ENCODE results near the gene POU3F3.

POU3F3 gene

GRCh38 chr2:104860451-104860790 lies 6.5 kb downstream of the POU3F3 start:
- no peak for DNase-seq (ENCODE audit: low read depth in 2 of 2)

DNA sequence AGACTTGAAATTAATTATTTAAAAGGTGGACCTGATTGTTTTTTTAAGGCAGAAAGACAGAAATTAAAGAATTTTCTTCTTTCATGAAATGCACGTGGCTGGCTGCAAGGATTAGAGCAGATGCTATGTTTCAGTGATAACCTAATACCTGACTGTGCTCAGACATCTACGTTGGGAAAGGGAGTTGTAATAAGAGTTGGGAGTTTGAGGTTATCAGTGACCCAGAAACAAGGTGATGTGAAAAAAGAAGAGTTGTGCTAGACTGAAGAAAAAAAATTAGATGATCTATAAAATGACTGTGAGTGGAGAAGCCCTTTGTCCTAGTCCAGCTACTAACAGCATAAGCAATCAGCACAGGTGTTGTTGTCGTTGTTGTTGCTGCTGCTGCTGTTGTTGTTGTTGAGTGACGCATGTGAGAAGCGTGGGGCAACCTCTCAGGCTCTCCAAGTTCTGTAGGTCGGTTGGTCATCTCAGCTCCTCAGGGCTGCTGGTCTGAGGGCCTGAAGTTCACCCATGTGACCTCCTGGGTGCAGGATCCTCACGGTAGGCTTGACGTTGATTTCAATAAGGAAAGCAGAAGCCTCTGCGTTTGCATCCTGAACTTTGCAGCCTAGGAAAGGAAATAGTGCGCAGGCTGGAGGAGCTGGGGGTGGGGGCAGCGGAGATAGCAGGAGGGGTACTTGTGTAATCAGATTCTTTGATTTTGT lies 7.6 kb downstream of the POU3F3 start:
- no peak for DNase-seq (ENCODE audit: low read depth in 2 of 2)

- no peak for DNase-seq (ENCODE audit: low read depth in 2 of 2)
These were observed 8.4 kb downstream of the POU3F3 start for GRCh38 chr2:104862058-104862941.

- DNase-seq (ENCODE audit: low read depth in 2 of 2): no peak
These were observed 9.2 kb downstream of the POU3F3 start for GRCh38 chr2:104863146-104863467.

GRCh38 chr2:104863468-104864279 lies 9.8 kb downstream of the POU3F3 start:
- no peak for DNase-seq (ENCODE audit: low read depth in 2 of 2)

GRCh38 chr2:104864280-104865095 lies 10.6 kb downstream of the POU3F3 start:
- no peak for DNase-seq (ENCODE audit: low read depth in 2 of 2)

- no peak for DNase-seq (ENCODE audit: low read depth in 2 of 2)
These were observed 11.2 kb downstream of the POU3F3 start for GRCh38 chr2:104865096-104865470.

- no peak for DNase-seq (ENCODE audit: low read depth in 2 of 2)
These were observed 12.4 kb downstream of the POU3F3 start for GRCh38 chr2:104866122-104866864.

DNA sequence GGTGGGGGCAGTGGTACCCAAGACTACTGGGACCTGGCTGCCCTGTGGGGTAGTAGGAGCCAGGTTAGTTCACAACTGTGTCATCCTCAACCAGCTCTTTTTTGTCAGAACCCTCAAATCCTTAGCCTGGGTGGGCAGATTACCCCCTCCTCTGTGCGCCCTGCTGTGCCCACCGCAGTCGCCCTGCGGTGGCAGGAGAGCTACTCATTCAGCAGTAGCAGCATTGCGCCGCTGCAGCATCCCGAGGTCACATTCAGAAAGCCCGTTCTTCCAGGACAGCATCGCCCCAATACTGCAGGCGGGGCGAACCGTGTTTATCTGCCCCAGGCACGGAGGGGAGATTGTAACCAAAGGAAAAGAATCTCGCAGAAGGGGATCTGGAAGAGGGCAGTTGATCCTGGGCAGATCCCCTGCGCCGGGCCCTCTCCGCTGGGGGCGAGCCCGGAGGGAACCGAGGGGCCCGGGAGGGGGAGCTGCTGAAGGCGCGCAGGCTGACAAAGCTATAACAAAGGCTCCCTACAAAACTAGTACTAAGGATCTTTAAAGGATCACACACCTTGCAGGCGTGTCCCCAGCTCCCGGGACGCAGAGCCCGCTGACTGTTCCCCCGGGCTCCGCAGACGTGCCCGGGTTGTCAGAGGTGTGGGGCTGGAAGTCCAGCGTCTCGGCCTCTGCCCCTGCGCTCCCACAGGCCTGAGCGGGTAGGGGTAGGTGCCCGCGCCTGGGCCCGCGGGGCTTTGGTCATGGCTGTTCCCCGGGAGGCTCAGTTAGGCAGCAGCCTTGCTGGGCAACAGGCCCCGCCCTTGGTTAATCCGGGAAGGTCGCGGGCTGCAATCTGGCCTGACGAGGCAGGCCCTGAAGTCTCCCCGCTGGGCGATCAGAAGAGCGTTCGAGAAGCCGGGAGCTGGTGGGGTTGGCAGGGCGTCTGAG lies 13.2 kb downstream of the POU3F3 start:
- DNase-seq (ENCODE audit: low read depth in 2 of 2): no peak

- DNase-seq (ENCODE audit: low read depth in 2 of 2): no peak
These were observed 14.0 kb downstream of the POU3F3 start for GRCh38 chr2:104867813-104868504.

DNA sequence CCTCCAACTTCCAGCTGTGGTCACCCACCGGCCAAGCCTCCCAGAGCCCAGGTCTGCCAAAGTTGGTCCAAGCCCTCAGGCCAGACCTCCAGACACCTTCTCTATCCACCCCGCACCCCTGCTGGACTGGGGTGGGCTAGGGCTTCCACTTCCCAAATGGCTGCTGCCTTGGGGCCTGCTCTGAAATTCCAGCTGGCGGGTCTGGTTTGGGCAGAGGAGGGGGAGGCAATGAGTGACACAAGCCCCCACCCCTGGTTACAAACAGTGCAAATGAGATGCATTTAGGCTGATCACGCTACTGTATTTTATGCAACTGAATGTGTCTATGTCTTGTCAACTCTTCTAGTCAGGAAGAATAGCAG lies 14.6 kb downstream of the POU3F3 start:
- no peak for DNase-seq (ENCODE audit: low read depth in 2 of 2)

DNA sequence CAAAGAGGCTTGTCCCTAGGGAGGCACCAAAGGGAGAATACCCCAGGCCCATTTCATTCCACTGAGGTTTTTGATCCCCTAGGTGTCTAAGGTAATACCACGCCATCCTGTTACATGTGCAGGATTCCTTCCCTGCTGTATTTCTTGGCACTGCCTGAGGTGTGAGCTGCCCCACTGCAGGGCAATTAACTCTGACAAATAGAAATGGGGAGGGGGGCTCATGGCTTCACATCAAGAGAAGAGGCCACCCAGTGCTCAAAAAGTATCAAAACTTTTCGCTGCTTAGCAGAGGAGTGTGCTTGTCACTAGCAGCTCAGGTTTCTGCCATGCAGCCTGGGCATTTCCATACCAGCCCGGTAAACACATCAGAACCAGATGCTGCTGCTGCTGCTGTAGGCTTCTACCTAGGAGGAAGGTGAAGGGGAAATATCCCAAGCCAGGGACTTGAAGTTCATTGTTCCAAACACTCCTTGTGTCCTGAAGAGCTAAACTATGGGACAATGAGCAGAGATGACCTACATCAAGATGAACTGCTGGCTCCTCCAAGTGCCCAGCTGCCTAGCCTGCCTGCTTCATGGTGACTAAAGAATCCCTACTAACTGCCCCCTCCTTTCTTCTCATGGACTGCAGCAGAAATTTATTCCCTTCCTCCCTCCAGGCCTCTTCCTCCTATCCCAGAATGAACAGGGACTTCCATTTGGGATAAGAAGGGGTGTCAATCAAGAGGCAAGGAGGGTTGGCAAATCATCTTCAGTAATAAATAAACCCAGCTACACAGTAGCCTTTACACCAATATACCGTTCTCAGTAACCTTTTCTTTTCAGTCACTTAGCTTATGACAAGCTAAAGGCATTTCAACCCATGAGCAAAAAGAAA lies 16.4 kb downstream of the POU3F3 start:
- no peak for DNase-seq (ENCODE audit: low read depth in 2 of 2)

DNA sequence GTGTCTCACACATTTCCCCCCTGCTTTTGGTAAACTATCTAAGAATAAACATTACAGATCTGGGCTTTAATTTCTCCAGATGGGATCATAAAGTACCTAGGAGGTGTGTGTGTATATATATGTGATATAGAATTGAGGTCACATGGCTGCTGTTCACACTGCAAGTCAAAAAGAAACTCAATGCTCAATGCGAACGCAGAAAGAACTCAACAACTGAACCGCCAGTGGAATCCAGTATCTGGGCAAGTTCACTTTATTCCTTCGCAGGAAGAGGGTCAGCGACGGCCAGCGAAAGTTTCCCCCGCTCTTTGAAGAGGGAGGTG lies 17.7 kb downstream of the POU3F3 start:
- DNase-seq (ENCODE audit: low read depth in 2 of 2): no peak

GRCh38 chr2:104871972-104872865 lies 18.3 kb downstream of the POU3F3 start:
- DNase-seq (ENCODE audit: low read depth in 2 of 2): no peak

GRCh38 chr2:104872866-104873688 lies 19.2 kb downstream of the POU3F3 start:
- DNase-seq (ENCODE audit: low read depth in 2 of 2): no peak

GRCh38 chr2:104873689-104874054 lies 19.8 kb downstream of the POU3F3 start:
- no peak for DNase-seq (ENCODE audit: low read depth in 2 of 2)

DNA sequence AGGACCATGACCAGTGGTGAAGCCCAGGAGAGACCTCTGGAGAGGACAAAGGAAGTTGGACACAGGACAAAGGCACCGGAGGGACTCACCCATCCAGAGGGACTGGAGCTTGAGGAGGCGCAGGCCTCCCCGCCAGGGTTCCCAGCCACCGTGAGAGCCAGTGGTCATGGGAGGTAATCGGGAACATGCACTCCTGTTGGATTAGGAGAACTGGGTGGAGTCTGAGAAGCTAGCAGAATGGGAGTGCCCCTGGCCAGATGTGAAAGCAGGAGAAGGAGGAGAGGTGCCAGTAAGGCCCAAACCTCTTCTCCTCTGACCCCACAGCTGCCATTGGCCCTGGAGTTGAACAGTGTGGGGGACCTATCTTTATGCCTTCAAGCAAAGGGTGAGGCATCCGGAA lies 20.3 kb downstream of the POU3F3 start:
- DNase-seq (ENCODE audit: low read depth in 2 of 2): no peak

Data from stimulated activated CD4-positive, alpha-beta T cell treated with anti-CD3 and anti-CD28 coated beads, Interleukin-1b, Interleukin-23, amount 100 ng/mL, for 1 hour (primary cell).